Cardiac fibroblast (primary cell): Measurements from ENCODE around the gene NFATC1.

Experiments used
- DNase-seq, 2 donors: peaks; one replicate each; pipeline versions ENCODE4 v3.0.0 to v3.0.0-alpha.2; 2010; ENCODE audit warnings: low read depth in 2 of 2
- H3K4me3 ChIP-seq, 2 donors: replicated peaks in 1 of 2; 1 replicate in 1 of 2; 2 replicates in 1 of 2; pipeline ENCODE4 v1.5.1; 2011; ENCODE audit warnings: low read depth in 2 of 2, low read length in 2 of 2, mild to moderate bottlenecking in 2 of 2, moderate library complexity in 1 of 2
- CTCF ChIP-seq: IDR thresholded peaks from one replicate; pipeline ENCODE4 v1.5.1; 2011; ENCODE audit warnings: low read depth, mild to moderate bottlenecking, low read length, inconsistent platforms

Gene NFATC1

GRCh38 chr18:79508565-79509535 lies 113.1 kb downstream of the NFATC1 start:
- H3K4me3 ChIP-seq: no peak overlapping the region
- no peak for DNase-seq
- no peak for TF ChIP-seq CTCF

- DNase-seq: no peak
- no peak overlapping the region for H3K4me3 ChIP-seq
- no peak for TF ChIP-seq CTCF
Measured at GRCh38 chr18:79509536-79509930, 113.8 kb downstream of the NFATC1 start.

- no peak for TF ChIP-seq CTCF
- H3K4me3 ChIP-seq: no peak overlapping the region
- no peak for DNase-seq
Measured at GRCh38 chr18:79510046-79510685, 114.4 kb downstream of the NFATC1 start.

GRCh38 chr18:79510731-79511241 lies 115.1 kb downstream of the NFATC1 start:
- no peak for DNase-seq
- no peak for TF ChIP-seq CTCF
- H3K4me3 ChIP-seq: no peak overlapping the region

- no peak for TF ChIP-seq CTCF
- DNase-seq: no peak
- H3K4me3 ChIP-seq: no peak overlapping the region
Measured at GRCh38 chr18:79511271-79511670, 115.5 kb downstream of the NFATC1 start.

GRCh38 chr18:79511671-79512301 lies 116.1 kb downstream of the NFATC1 start:
- H3K4me3 ChIP-seq: no peak overlapping the region
- DNase-seq: no peak
- no peak for TF ChIP-seq CTCF
